Choroid plexus epithelial cell (primary cell): Measurements from ENCODE around the gene IMMP1L.
A peak's percentile ranks its signal among the peaks of the same experiment; 100 is the strongest.

ENCODE experiments used
- DNase-seq: peaks from one replicate; pipeline ENCODE4 v3.0.0-alpha.2; 2010; ENCODE audit warnings: low read depth
- H3K4me3 ChIP-seq: 2 replicates; pipeline ENCODE4 v1.5.1; 2011; ENCODE audit warnings: low read depth, mild to moderate bottlenecking, control low read depth, low read length, moderate library complexity
- TF ChIP-seq, protein P1 (sequence below): conservative IDR thresholded peaks from 2 replicates; pipeline ENCODE4 v1.5.1; 2011; ENCODE audit warnings: low read depth, mild to moderate bottlenecking, control low read depth, inconsistent platforms, low read length, moderate library complexity

IMMP1L gene

DNA sequence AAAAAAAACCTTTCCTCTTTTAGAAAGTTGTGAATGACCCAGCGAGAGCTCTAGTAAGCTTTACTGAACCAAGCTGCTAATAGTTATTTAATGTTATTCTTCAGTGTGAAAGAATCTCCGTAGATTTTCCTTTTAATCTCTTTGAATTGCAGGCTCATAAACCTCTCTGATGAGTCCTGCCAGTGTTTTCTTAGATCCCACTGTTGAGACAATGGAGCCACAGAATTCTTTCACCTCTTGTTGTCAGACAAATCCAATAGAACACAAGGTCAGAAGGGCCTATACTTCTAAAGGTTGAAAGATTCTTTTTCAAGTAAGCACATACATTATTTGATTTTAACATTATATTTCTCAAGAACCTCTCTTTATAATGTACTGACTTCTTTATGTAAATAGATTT, 87.6 kb downstream of the IMMP1L start:
- peak; percentile 3 for DNase-seq
- H3K4me3 ChIP-seq = no peak overlapping the region
- TF ChIP-seq, protein P1, sequence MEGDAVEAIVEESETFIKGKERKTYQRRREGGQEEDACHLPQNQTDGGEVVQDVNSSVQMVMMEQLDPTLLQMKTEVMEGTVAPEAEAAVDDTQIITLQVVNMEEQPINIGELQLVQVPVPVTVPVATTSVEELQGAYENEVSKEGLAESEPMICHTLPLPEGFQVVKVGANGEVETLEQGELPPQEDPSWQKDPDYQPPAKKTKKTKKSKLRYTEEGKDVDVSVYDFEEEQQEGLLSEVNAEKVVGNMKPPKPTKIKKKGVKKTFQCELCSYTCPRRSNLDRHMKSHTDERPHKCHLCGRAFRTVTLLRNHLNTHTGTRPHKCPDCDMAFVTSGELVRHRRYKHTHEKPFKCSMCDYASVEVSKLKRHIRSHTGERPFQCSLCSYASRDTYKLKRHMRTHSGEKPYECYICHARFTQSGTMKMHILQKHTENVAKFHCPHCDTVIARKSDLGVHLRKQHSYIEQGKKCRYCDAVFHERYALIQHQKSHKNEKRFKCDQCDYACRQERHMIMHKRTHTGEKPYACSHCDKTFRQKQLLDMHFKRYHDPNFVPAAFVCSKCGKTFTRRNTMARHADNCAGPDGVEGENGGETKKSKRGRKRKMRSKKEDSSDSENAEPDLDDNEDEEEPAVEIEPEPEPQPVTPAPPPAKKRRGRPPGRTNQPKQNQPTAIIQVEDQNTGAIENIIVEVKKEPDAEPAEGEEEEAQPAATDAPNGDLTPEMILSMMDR = no peak

DNA sequence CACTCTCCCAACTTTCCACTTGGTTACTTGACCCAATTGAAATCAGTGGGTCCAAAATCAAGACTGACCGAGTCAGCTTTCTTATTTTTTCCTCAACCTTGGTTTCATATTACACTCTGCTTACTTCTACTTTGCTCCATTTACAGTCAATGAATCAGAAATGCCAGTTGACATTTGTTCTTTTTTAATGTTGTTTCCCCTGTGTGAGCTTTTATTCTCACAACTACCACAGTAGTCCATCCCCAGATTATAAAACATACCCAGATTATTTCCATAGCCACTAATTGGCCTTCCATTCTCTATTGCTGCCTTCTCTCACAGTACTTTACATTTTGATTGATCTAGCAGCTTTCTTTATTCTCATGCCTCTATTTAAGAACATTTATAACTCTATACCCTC, 89.8 kb downstream of the IMMP1L start:
- peak; percentile 21 for DNase-seq
- no peak overlapping the region for H3K4me3 ChIP-seq
- TF ChIP-seq, protein P1 = no peak

DNA sequence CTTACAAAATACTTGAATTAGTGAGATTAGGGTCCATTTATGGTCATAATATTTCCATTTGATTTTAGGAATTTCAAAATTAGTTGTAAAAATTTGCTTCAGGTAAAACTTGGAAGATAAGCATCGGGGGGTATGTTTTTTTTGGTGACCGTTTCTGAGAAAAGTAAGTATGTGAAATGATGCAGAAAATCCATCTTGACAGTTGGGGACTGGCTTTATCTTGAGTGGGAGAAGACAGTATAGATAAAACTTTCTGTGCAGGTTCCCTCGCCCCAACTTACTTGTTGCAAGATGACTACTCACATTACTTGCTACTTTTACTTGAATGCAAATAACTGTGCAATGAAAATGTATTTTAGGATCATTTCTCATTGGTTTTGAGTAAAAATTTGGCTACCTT, 90.3 kb downstream of the IMMP1L start:
- H3K4me3 ChIP-seq = no peak overlapping the region
- TF ChIP-seq, protein P1 = no peak
- no peak for DNase-seq

DNA sequence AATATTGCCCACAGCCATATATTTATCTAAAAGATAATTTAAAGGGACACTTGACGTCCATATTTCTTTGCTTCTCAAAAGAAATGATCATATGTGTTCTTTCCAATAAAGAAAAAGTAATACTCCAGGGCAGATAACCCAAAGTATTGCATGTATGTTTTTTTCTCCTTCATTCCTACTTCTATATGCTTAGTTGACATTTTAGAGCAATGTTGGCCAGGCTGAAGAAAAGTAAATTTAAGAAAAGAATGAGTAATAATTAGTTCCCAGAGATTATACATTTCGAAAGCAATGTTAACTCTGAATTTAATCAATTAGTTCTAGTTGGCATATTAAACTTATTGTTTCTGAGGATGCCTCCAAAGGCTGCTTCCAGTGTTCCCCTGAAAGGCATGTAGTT, 91.6 kb downstream of the IMMP1L start:
- no peak for DNase-seq
- no peak overlapping the region for H3K4me3 ChIP-seq
- TF ChIP-seq, protein P1 = no peak

DNA sequence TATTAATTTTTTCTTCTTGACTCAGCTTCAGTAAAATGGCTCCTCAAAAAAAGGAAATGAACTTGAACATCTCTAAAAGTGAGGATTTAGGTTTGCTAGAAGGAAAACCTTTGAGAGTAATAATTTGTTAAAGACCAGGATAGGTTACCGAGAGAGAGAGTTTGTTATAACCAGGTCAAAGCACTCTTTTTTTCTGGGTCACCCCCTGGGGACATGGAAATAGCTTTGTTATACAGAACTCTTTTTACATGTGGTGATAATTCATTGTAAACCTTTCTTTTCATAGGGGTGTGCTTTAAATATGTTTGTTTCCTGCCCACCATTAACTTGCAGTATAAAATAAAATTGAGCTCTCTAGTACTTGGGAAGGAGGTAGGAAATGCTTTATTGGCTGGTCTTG, 92.1 kb downstream of the IMMP1L start:
- TF ChIP-seq, protein P1 = no peak
- no peak overlapping the region for H3K4me3 ChIP-seq
- DNase-seq = no peak

DNA sequence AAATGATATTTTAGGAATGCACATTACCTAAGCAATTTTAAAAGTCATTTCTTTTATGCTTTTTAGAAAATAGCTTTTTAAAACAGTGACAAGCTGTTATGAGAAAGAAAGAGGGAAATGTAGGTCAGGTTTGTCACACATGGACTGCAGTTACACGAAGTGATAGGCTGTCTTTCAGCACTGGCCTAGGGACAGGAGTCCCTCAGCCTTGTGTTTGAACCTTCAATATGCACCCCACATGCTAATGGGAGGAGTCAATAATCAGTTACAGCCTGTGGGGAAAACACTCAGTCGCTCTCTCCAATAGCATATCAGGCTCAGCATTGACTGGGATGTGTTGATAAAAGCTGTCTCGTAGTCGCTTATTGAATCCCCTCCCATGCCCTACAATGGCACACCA, 94.0 kb downstream of the IMMP1L start:
- TF ChIP-seq, protein P1 = no peak
- no peak for DNase-seq
- H3K4me3 ChIP-seq = no peak overlapping the region

DNA sequence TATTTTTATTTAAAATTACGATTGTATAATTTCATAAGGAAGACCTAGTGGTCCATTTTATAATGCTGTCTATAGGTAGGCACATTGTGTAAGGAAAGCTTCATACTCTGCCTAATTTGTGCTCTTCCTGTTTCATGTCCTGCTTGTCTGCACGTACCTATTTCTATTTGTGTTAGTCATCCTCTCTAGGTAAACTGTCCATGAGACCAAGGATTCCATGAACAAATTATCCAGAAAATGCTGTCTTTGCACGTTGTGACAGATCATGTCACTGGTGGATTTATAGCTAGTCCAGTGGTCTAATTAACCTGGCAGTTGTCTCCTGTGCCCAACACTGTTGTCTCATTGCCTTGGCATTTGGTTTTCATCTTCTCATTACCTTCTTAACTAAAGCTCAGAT, 95.1 kb downstream of the IMMP1L start:
- TF ChIP-seq, protein P1 = no peak

More for the DNA sequence above, 95.1 kb downstream of the IMMP1L start:
- no peak for DNase-seq
- no peak overlapping the region for H3K4me3 ChIP-seq
